Activated CD4-positive, alpha-beta T cell treated with anti-CD3 and anti-CD28 coated beads, Interleukin-2, amount 50 U/mL, for 16 hours (primary cell): ENCODE data around the gene MYH16.

ENCODE experiments used
- DNase-seq: peaks from one replicate; pipeline ENCODE4 v3.0.0-alpha.2; 2020

Gene MYH16

GRCh38 chr7:99359465-99360154 is 87.0 kb downstream of the MYH16 start:
- no peak for DNase-seq
